GM18858 (cell line): Measurements from ENCODE around the gene NHS.

Source experiments
- ATAC-seq: cut with Tn5 transposase; IDR thresholded peaks from one replicate; pipeline ENCODE4 v1.9.1; 2021; ENCODE audit not compliant: unreplicated experiment

NHS gene

DNA sequence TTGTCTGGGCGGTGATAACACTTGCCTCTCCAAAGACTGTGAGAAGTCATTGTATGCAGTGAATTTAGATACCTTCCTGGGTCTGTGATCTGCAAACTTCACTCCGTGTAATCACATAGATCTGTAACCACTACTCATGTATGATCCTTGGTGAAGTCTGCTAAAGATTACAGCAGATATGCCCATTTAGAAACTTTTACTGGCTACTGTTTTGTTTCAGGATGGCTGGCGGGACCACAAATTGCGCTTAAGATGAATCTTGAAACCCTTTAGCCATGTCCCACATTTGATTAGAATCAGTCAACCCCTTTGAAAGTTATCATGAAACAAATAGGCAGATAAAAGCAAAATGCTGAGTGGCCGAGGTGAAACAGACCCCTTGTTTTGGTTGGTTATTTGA is 235.8 kb downstream of the NHS start:
- no peak for ATAC-seq

DNA sequence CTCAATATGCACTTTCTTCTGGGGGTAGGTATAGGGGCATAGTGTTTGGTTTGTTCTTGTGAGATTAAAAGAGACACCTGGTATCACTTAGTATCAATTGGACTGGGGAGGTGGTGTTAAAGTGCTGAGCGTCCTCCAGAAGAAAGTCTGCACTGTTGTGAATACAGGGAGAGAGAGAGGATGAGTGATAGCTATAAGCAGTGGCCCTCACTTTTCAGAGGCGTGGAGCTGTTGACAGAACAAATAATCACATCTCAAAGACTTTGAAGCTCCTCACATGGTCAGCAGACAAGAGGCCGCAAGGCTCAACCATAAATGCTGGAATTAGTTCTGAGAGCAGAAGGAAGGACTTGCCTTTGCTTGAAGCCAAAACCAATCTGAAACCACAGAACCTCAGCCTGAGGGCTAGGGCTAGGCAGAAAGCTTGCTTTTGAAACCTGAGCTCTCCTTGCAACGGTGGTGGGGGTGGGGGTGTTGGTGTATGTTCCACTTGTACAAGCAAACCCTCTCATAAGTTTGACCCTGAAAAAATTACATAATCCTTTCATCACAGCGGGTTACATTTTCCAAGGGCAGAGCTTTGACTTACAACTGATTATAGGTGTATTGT is 239.1 kb downstream of the NHS start:
- ATAC-seq = no peak

DNA sequence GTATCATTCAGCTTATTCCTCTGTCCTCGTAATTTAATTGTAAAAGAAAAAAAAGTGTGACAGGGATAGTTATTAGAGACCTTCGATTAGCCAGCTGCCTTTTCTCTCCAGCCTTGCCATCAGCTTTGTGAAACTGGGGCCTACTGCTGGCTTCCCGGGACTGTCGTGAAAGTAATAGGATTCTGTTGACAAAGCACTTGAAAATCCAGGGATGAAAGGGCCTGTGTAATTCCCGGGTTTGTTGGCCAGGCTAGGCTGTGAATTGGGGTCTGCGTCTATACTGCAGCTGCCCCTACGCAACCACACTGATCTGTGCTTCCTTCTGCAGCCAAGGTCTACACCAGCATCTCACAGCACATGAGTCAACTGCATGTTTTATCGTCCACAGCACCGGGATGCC is 241.9 kb downstream of the NHS start:
- no peak for ATAC-seq

DNA sequence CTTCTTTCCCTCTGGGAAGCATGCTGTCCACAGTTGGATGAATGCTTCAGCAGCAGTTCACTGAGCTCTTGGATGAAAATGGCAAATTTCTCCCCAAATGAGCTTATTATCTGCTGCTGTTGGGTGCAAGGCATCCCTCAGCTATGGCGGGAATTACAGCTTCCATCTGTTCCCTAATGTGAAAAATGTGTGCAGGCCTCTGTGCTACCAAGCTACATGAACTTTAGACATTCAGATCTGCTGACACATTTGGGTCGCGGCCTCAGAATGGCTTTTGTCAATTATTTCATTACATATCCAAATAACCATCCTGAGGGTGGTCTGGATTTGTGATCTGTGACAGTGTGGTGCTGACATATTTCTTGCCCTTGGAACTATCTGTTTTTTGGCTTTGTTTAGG is 242.8 kb downstream of the NHS start:
- no peak for ATAC-seq

DNA sequence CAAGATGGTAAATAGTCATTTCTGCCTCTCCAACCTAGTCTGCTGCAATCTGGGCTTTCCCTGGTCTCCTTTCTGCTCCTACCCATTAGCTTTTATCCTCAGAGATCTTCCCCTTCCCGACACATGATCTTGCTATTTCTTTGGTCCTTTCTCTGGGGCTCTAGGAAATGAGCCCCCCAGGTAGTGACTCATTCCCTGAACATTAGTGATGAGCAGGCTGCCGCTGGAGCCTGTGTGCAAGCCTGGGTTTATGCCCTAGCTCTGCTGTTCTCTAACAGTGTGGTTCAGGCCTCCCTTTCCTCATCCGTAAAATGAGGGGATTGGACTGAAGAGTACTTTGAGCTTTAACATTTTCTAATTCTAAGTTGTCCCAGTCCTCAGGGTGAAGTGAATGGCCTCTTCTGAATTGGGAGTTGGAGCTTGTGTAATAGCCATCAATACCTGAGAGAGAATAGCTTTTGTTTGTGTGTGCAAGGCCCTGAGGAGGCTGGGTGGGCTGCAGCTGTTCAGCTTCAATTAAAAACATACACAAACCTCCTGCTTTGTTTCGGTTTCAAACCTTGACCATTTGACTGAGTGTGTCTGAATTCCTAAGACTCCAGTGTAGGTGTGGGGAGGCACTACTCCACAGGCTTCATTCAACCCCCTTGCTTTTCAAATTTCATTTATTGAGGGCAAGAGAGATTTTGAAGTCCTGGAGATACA is 246.7 kb downstream of the NHS start:
- ATAC-seq = no peak

DNA sequence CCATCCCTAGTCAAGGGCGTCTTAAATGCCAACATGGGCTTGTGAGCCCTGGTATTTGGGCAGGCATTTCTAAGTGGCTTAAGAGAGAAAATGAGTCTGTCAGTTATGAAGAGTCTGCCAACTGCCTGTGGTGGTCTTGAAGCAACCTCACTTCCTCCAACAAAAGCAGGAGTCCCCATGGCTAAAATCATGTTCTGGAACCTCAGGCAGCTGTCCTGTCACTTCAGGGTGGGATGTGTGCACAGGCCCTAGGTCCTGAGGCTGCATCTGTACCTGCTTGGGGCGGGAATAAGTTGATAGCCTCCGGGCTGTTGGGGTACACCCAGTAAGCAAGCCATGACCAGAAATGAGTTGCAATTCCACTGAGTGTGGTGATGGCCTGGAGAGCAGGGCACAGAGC is 247.3 kb downstream of the NHS start:
- no peak for ATAC-seq

DNA sequence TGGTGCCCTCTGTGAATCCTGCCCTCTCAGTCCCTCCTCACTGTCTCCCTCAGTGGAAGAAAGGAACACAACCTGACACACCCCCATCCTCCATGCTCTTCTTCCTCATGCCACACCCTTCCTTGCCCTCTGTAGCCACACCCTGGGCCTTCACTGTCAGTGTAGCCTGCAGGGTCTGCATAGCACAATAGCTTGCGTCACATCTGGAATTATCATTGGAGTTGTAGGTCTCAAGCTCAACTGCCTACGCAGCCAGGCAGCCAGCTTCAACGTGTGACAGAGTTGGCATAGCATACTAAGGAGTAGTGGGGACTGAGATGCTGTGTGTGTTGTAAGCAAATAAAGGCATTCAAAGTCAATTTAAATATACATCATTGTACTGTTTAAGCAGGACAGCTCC is 248.8 kb downstream of the NHS start:
- no peak for ATAC-seq

DNA sequence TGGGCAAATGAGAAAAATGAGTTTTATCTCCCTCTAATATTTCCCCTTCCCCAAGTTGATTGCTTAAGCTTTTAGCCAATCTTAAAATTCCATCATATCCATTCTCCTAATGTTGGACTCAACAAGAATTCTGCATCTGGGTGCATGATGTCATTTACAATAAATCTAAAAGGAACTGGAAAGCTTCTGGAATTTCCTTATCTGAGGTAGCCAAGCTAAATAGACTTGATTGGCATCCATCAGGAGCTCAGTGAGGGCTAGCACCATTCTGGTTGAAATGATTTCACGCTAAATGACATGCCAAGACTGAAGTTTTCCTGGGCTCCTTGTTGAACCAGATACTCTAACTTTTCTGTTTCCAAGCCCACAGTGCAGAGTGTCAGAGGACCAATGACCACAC is 252.0 kb downstream of the NHS start:
- ATAC-seq = no peak

DNA sequence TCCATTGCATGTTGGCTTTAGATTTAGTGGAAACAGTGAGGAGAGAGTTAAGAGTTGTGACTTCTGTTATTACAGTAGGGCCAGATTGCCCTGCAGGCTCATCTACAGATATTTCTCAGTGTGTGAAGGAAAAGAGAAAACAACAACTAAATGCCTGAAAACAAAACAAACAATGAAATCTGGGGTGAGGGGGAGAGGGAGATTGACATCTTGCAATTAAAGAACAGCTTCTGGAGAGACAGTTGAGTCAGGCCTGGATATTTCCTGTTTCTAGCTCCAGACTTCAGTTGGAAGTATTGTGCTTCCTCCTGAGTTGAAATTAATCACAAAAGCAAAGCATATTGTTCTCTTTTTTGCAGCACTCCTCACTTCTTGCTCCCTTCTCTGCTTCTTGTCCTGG is 254.0 kb downstream of the NHS start:
- no peak for ATAC-seq

DNA sequence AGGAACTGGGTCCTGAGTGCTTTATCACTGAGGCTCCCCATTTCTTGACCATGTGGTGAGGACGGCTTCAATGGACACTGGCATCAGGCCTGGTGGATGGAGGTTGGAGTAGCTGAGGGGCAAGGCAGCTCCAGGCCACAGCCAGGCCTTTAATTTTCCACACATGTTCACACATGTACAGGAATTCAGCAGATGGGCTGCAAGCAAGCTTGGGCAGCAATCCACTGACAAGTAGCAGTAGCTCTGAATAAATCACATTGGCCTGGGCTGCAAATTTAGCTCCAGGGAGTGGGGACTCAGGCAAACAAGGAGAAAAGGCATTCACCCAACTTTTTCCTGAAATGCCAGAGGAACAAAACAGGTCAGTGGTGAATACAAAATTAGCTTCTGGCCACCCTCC is 254.5 kb downstream of the NHS start:
- ATAC-seq = no peak

DNA sequence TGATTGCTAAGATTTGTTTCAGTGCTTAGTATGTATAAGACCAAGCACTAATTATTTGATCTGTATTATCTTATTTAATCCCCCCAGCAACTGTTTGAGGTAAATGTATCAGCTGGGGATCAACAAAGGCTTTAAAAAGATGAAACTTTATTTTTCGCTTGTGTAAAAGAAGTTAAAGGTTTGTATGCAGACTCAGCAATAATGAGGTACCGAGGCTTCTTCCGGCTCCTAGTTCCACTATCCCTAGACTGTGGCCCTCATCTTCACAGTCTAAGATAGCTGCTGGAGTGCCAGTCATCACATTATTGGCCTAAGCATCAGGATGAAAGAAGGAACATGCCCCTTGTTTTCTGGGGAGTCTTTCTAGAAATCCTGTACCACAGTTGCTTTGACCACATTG is 256.6 kb downstream of the NHS start:
- ATAC-seq = no peak

DNA sequence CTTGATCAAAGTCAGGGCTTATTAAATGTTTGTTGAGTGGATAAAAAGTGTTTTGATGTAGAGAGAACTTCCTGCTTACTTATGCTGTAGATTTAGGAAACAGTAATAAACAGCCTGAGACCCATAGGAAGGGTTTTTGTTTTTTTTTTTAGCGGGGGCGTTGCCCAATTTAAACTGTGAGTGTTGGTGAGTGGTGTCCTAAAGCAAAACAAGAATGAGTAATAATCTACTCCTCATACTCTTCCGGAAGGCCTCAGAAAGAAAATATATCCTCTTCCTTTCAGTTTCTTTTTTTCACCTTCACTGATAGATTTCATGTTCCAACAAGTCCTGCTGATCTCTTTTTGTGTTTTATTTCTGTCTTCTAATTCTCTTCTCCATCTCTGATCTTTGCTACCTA is 257.9 kb downstream of the NHS start:
- ATAC-seq = no peak

DNA sequence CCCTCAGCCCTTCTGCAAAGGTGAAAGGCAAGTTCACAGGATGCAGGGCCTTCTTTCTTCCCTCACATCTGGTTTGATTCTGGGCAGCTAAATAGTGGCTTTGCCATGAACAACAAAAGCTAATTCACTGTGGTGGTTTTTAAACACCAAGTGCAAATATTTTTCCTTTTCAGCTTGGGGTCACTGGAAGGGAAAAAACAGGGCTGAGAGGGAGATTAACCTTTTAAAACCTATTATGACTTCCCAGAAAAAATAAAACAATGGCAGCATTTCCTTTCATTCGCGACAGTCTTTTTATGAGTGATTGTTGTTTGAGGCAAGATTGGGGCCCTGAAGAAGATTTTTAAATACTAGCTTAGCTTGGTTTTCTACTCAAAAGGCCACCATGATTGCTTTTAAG is 258.5 kb downstream of the NHS start:
- ATAC-seq = no peak

DNA sequence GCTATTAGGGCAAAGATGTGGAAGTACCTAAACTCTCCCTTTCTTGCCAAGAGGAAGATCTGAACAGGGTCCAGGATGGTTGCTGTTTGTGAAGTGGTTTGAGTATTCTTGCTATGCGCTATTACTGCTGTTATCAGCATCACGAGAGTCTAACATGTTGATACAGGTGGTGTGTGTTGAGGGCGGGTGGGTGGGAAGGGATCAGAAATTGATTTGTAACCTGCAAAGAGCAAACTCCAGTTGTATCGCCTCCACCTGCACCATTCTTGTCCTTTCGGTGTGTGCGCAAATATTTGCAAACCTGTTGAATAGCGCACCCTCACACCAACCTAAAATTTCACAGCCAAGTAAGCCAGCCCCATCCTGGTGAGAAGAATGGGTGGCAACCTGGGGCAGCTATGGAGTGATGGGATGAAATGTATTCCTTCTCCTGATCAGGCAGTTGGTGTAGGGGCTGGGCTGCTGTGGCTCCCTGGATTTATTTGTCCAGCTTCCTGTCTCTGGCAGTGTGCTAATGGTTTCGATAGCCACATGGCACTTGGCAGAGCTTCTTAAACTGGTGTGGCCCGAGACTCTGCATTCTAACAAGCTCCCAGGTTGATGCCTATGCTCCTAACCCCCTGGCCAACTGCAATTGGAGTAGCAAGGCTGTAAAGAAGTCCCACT is 259.7 kb downstream of the NHS start:
- no peak for ATAC-seq

DNA sequence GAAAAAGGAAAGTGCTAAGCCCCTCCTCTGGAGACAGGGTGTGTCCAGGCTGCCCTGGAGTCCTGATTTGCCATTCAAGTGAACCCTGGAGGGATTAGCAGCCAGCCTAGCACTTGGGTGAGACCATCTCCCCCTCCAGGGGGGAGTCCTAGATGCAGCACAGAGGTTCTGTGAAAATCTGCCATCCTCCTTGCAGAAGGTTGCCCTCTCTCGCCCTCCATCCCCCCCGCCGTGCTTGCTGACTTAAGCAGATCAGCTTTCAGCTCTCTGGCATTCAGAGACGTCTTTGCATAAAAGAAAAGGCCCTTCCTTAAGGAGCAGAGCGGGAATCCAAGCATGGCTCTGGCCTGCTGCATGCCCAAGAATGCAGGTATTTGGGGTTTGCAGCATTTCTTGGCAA is 260.2 kb downstream of the NHS start:
- ATAC-seq = no peak

DNA sequence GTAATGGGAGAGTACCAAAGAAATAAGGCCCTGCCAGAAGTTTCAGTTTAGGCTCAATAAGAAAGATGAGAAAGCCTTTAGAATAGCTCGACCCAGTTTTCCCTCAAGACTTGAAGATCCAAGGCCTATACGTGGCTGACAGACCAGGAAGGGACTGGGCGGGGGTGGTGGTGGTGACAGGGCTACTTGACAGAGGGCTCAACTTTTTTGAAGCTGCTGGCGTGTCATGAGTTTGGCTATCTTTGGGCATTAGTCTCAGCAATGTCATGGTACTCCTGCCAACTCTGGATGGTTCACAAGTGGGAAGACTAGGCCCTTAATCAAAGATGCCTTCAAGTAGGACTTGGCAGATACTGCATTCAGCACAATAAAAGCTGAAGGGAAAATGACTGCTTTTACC is 262.2 kb downstream of the NHS start:
- ATAC-seq = no peak

DNA sequence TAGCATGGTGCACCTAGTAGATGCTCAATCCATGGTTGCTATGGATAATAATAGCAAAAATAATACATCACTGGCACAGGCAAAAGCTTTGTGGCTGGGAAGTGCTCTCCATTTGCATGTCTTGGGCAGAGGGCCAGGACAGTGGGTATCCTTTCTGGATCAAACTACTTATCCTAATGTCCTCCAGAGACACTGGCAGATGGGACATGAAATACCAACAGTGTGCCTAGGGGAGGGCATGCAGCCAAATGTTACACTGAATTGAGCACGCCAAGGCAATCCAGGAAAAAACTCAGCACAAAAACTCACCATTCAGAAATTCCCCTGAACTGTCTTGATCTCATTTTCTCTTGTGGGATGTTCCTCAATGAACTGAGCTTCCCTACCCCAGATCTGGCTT is 263.7 kb downstream of the NHS start:
- no peak for ATAC-seq

DNA sequence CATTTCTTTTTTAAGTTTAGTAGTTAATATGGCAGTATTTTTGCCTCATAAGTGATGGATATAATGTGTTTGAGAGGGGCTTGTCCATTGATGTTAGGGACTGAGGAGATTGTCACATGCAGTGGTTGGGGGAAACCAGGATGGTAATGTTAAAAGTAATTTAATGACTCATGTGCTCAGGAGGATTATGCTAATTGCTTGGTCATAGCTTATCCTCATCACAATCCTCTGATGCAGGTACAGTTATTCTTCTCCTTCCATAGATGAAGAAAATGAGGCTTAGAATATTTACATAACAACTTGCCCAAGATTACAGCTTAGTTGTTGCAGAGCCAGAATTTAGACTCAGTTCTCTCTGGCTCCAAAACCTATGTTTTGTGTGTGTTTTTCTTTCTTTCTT is 267.9 kb downstream of the NHS start:
- no peak for ATAC-seq

DNA sequence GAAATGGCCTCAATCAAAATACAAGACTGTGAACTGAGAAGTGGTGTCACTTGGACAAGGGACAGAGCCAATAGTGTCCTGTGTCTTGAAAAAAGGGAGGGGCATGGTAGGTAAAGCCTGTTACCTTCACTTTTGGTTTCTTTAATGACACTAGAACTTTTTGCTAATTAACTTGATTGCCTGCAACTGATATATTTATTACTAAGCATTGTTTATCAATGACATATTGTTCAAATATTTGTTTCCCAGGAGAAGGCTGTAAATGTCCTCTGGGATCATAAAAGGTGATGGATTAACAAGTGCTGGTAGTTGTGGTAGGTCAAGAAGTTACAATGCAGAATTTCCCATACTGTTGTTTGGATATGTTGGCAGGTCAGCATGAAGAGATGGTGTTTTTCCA is 268.5 kb downstream of the NHS start:
- ATAC-seq = no peak

DNA sequence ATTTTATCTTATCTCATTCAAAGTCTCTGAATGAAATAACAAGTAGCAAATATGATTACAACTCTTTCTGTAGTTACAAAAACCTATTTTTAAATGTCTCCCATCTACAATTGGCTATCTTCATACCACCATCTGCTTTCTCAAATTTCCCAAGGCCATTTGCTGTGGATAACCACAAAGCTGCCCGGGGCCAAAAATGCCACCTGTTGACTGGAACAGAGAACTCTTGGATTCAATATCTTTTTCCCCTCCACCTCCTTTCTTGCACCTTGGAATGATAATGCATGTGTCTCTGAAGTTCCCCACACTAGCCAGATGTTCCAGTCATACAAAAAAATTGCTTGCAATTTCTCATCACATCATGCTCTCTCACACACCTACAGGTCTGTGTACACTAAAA is 269.0 kb downstream of the NHS start:
- ATAC-seq = no peak

DNA sequence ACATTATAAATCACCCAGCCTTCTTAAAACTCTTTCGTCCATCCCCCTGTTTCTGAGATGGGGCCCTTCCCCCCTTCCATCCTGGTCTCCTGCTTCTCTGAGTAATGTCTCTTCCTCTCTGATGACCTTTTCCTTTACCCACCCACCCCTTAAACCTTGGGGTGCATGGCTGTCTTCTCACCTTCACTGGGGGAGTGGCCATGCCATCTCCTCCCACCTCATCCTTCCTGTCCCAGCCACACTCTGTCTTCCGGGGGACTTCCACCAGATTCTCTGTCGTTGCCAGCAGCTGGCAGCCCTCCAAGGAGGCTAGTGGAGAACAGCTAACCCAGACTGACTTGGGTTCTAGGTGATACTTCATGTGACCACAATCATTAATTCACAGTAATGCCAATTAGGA is 279.1 kb downstream of the NHS start:
- no peak for ATAC-seq

DNA sequence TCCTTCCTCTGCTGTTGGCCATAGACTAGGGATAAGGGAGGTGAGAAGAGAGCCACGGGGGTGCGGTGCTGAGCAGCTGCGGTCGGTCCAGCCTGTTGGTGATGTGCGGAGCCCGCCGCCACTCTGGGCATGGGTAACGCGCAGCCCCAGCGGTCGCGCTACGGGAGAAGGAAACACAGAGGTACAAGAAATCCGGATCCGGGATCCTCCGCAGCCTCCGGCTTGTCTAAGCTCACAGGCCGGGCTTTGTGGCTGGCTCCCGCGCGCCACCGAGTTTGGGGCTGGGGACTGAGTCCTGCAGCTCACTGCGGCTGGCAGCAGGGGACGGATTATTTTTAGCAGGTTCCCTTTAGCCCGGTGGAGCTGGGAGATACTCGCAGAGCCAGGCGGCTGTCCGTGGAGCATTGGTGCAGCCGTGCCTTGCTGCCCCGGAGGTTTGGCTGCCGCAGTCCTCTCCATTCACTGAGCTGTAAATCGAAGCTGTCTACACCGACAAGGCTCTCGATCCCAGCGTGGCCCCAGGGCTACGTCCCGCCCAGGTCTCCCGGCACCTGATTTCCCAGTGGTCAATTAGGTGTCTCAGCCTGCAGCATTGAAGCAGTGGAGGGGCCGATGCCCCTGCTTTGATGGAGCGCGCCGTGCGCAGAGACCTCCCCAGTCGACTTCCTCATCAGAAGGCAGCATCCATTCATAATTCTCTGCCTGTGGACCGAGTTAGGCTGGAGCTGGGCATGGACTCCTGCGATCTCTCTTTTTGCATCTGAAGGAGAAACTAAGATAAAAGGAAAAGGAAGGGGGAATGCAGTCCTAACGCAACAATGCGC is 280.4 kb downstream of the NHS start:
- no peak for ATAC-seq
